Measurements from ENCODE around the gene ERVH48-1.
A peak's percentile ranks its signal among the peaks of the same experiment; 100 is the strongest.

ERVH48-1 gene

DNA sequence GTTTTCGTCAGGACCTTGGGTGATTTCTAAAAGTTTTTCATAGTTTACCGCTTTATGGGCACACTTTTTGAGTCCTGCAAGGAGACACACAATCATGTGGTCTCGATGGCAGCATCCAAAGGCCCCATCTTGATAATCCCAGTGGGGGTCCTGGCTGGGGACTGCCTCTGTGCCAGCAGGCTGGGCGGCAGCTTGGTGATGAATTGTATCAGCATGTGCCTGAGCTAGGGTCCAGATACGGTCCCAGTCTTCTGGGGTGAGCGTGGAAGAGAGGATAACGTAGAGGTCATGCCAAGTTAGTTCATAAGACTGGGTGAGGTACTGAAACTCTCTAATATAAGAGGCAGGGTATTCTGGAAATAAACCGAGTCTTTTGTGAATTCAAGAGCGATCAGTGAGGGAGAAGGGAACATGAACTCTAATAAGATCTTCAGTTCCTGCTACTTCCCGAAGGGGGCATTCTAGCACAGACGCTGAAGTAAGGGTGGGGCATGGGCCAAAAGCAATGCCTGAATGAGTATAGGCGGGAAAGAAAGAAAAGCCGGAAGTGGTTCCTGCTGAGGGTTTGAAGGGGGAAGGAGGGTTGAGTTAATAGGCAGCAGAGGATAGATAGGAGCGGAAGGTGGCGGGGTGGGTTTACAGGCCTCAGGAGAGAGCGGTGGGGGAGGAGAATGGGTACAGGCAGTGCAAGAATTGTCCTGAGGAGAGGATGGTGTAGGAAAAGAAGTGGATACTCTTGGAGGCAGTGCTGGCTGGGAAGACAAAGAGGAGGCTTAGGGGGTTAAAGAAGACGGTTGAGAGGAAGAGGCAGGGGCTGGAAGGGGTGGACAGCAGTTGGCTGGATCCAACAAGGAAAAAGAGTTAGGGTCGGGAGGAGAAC is 1.6 kb downstream of the ERVH48-1 start (continued):
- TF ChIP-seq, protein P1, sequence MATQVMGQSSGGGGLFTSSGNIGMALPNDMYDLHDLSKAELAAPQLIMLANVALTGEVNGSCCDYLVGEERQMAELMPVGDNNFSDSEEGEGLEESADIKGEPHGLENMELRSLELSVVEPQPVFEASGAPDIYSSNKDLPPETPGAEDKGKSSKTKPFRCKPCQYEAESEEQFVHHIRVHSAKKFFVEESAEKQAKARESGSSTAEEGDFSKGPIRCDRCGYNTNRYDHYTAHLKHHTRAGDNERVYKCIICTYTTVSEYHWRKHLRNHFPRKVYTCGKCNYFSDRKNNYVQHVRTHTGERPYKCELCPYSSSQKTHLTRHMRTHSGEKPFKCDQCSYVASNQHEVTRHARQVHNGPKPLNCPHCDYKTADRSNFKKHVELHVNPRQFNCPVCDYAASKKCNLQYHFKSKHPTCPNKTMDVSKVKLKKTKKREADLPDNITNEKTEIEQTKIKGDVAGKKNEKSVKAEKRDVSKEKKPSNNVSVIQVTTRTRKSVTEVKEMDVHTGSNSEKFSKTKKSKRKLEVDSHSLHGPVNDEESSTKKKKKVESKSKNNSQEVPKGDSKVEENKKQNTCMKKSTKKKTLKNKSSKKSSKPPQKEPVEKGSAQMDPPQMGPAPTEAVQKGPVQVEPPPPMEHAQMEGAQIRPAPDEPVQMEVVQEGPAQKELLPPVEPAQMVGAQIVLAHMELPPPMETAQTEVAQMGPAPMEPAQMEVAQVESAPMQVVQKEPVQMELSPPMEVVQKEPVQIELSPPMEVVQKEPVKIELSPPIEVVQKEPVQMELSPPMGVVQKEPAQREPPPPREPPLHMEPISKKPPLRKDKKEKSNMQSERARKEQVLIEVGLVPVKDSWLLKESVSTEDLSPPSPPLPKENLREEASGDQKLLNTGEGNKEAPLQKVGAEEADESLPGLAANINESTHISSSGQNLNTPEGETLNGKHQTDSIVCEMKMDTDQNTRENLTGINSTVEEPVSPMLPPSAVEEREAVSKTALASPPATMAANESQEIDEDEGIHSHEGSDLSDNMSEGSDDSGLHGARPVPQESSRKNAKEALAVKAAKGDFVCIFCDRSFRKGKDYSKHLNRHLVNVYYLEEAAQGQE (tag by site-specific recombination; IDR thresholded peaks at IDR 0.05) = peak; percentile 42; the same call in 1 of the 2 replicates
- TF ChIP-seq ZNF629 (tag by site-specific recombination; IDR thresholded peaks at IDR 0.05) (peak; percentile 77), SP2 (tag by site-specific recombination; IDR thresholded peaks at IDR 0.05) (peak; percentile 81), ZNF76 (tag by site-specific recombination; IDR thresholded peaks at IDR 0.05; ENCODE audit: borderline replicate concordance, low read depth) (peak; percentile 57), SP3 (tag by site-specific recombination; IDR thresholded peaks at IDR 0.05) (peak; percentile 73), GFI1B (tag by site-specific recombination; IDR thresholded peaks at IDR 0.05) (no peak), ZSCAN23 (tag by site-specific recombination; IDR thresholded peaks at IDR 0.05) (peak; percentile 93), ZNF623 (tag by site-specific recombination; IDR thresholded peaks at IDR 0.05) (no peak; the same call in 1 of the 2 replicates), ZNF830 (tag by site-specific recombination; IDR thresholded peaks at IDR 0.05; ENCODE audit: low read depth) (no peak), ZNF670 (tag by site-specific recombination; IDR thresholded peaks at IDR 0.05; ENCODE audit: low read depth) (no peak), ZNF239 (tag by site-specific recombination; IDR thresholded peaks at IDR 0.05) (peak; percentile 74; the same call in 1 of the 2 replicates), ZNF785 (tag by site-specific recombination; IDR thresholded peaks at IDR 0.05) (no peak), WT1 (tag by site-specific recombination; IDR thresholded peaks at IDR 0.05) (peak; percentile 51; the same call in 1 of the 2 replicates), SETDB1 (IDR thresholded peaks at IDR 0.05; ENCODE audit: insufficient read length, low read length) (no peak), GLIS1 (tag by site-specific recombination; IDR thresholded peaks at IDR 0.05) (peak; percentile 38), KLF8 (tag by site-specific recombination; IDR thresholded peaks at IDR 0.05) (peak; percentile 95)
- TF ChIP-seq, protein P2, sequence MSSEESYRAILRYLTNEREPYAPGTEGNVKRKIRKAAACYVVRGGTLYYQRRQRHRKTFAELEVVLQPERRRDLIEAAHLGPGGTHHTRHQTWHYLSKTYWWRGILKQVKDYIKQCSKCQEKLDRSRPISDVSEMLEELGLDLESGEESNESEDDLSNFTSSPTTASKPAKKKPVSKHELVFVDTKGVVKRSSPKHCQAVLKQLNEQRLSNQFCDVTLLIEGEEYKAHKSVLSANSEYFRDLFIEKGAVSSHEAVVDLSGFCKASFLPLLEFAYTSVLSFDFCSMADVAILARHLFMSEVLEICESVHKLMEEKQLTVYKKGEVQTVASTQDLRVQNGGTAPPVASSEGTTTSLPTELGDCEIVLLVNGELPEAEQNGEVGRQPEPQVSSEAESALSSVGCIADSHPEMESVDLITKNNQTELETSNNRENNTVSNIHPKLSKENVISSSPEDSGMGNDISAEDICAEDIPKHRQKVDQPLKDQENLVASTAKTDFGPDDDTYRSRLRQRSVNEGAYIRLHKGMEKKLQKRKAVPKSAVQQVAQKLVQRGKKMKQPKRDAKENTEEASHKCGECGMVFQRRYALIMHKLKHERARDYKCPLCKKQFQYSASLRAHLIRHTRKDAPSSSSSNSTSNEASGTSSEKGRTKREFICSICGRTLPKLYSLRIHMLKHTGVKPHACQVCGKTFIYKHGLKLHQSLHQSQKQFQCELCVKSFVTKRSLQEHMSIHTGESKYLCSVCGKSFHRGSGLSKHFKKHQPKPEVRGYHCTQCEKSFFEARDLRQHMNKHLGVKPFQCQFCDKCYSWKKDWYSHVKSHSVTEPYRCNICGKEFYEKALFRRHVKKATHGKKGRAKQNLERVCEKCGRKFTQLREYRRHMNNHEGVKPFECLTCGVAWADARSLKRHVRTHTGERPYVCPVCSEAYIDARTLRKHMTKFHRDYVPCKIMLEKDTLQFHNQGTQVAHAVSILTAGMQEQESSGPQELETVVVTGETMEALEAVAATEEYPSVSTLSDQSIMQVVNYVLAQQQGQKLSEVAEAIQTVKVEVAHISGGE (tag by site-specific recombination; conservative IDR thresholded peaks at IDR 0.05; ENCODE audit: low read depth) = peak; percentile 89
- TF ChIP-seq, protein P3, sequence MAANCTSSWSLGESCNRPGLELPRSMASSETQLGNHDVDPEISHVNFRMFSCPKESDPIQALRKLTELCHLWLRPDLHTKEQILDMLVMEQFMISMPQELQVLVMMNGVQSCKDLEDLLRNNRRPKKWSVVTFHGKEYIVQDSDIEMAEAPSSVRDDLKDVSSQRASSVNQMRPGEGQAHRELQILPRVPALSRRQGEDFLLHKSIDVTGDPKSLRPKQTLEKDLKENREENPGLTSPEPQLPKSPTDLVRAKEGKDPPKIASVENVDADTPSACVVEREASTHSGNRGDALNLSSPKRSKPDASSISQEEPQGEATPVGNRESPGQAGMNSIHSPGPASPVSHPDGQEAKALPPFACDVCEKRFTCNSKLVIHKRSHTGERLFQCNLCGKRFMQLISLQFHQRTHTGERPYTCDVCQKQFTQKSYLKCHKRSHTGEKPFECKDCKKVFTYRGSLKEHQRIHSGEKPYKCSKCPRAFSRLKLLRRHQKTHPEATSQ (tag by site-specific recombination; IDR thresholded peaks at IDR 0.05) = peak; percentile 83; the same call in 1 of the 2 replicates
- TF ChIP-seq, protein P4, sequence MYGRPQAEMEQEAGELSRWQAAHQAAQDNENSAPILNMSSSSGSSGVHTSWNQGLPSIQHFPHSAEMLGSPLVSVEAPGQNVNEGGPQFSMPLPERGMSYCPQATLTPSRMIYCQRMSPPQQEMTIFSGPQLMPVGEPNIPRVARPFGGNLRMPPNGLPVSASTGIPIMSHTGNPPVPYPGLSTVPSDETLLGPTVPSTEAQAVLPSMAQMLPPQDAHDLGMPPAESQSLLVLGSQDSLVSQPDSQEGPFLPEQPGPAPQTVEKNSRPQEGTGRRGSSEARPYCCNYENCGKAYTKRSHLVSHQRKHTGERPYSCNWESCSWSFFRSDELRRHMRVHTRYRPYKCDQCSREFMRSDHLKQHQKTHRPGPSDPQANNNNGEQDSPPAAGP (tag by site-specific recombination; IDR thresholded peaks at IDR 0.05) = peak; percentile 82
- TF ChIP-seq, protein P5, sequence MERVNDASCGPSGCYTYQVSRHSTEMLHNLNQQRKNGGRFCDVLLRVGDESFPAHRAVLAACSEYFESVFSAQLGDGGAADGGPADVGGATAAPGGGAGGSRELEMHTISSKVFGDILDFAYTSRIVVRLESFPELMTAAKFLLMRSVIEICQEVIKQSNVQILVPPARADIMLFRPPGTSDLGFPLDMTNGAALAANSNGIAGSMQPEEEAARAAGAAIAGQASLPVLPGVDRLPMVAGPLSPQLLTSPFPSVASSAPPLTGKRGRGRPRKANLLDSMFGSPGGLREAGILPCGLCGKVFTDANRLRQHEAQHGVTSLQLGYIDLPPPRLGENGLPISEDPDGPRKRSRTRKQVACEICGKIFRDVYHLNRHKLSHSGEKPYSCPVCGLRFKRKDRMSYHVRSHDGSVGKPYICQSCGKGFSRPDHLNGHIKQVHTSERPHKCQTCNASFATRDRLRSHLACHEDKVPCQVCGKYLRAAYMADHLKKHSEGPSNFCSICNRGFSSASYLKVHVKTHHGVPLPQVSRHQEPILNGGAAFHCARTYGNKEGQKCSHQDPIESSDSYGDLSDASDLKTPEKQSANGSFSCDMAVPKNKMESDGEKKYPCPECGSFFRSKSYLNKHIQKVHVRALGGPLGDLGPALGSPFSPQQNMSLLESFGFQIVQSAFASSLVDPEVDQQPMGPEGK (tag by site-specific recombination; IDR thresholded peaks at IDR 0.05) = peak; percentile 98
- TF ChIP-seq, protein P6, sequence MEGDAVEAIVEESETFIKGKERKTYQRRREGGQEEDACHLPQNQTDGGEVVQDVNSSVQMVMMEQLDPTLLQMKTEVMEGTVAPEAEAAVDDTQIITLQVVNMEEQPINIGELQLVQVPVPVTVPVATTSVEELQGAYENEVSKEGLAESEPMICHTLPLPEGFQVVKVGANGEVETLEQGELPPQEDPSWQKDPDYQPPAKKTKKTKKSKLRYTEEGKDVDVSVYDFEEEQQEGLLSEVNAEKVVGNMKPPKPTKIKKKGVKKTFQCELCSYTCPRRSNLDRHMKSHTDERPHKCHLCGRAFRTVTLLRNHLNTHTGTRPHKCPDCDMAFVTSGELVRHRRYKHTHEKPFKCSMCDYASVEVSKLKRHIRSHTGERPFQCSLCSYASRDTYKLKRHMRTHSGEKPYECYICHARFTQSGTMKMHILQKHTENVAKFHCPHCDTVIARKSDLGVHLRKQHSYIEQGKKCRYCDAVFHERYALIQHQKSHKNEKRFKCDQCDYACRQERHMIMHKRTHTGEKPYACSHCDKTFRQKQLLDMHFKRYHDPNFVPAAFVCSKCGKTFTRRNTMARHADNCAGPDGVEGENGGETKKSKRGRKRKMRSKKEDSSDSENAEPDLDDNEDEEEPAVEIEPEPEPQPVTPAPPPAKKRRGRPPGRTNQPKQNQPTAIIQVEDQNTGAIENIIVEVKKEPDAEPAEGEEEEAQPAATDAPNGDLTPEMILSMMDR (tag by site-specific recombination; IDR thresholded peaks at IDR 0.05) = peak; percentile 97
- TF ChIP-seq, protein P7, sequence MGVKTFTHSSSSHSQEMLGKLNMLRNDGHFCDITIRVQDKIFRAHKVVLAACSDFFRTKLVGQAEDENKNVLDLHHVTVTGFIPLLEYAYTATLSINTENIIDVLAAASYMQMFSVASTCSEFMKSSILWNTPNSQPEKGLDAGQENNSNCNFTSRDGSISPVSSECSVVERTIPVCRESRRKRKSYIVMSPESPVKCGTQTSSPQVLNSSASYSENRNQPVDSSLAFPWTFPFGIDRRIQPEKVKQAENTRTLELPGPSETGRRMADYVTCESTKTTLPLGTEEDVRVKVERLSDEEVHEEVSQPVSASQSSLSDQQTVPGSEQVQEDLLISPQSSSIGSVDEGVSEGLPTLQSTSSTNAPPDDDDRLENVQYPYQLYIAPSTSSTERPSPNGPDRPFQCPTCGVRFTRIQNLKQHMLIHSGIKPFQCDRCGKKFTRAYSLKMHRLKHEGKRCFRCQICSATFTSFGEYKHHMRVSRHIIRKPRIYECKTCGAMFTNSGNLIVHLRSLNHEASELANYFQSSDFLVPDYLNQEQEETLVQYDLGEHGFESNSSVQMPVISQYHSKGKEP (tag by site-specific recombination; IDR thresholded peaks at IDR 0.05) = no peak

Measured in HEK293 (cell line).